HG02678 (cell line): Measurements from ENCODE around the gene CENPS.

Source experiments
- ATAC-seq: cut with Tn5 transposase; IDR thresholded peaks from one replicate; pipeline ENCODE4 v1.9.1; 2021; ENCODE audit warnings: mild to moderate bottlenecking, moderate library complexity; ENCODE audit not compliant: unreplicated experiment

CENPS gene

DNA sequence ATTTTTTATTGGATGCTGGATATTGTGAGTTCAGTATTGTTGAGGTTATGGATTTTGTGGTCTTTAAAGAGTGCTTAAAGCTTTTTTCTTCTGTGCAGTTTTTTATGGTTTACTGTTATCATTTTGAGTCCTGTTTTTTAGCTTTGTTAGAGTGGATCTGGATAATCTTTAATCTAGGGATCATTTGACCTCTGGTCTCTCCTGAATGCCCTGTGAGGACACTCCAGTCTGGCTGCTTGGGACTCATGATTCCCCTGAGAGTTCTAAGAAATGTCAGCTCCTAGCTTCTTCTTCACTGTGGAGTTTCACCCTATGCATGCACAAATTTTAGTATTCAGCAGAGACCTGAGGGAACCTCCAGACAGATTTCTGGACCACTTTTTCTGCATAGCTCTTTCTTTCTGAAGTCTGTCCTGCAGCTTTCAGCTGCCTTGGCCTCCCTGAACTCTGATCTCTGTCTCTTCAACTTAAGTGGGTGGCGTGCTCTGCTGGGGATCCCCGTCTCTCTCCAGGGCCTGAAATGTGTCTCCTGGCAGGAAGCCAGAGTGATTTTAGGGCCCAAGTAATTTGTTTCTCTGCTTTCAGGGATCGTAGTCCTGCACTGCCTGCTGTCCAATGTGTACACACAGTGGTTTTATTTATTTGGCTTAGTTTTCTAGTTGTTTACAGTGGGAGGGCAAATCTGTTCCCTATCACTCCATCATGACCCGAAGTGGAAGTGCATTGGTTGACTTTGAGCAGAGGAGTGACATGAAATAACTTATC is 59.2 kb downstream of the CENPS start:
- ATAC-seq = no peak

DNA sequence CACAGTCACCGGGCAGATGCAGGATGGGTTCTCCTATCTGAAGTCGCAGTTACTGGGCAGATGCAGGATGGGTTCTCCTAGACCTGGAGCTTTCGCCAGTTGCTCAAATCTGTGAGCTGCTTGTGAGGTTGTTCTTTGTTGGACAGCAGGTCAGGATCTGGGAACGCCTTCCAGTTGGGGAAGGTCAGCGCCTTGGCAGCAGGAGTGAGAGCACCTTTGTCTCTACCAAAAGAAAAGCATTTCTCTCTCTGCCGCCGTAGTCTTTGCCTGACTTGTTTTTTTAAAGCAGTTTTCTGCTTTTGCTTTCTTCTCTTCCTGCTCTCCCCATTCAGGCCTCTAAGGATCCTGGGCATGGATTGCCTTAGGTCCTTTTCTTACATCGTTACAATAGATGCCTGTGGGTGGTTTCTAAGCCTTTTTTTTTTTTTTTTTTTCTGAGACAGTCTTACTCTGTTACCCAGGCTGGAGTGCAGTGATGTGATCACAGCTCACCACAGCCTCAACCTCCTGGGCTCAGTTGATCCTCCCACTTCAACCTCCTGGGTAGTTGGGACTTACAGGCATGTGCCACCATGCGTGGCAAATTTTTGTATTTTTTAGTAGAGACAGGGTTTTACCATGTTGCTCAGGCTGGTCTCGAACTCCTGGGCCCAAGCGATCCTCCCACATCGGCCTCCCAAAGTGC is 60.2 kb downstream of the CENPS start:
- no peak for ATAC-seq
